ENCODE measurements around the gene POLR3H.

Gene POLR3H

DNA sequence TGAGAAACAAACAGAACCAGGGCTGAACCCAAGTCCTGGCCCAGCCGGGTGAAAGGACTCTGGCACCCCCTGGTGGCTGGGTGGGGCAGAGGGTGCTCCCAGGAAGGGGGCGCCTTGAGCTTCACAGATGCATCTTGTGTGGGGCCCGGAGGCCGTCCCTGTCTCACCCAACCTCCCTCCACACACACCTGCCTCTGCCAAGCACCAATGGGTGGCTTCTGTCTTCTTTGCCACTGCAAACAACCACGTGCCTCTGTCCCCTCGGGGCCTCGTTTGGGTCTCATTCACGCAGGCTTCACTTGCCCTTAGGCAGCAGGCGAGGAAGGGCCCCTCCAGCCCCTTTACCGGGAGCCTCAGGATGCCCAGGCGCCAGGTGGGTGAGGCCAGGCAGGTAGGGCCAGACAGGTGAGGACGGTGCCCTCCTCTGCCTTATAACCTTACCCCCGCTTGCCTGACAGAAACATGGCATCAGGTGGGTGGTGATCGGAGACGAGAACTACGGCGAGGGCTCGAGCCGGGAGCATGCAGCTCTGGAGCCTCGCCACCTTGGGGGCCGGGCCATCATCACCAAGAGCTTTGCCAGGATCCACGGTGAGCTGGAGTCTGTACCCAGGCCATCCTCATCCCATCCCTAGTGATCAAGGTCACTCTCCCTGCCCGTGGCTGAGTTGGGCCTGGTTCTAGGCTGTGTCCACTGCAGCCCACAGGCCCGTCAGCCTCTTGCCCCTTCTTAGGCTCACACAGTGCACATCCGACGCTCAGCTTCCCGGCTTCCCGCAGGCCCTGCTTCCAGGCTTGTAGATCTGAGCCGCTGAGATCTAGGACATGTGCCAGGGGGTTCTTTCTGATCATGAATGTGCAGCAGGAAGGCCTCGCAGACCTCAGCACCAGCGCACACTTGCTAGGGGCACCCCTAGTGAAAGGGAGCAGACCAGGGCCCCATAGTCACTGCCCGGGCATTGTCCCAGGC, 17.2 kb downstream of the POLR3H start:
- H3K36me3 Mint-ChIP-seq (ENCODE audit: low read depth), result peaks cover 19% of the 10 kb centered on the region
- no peak overlapping the region for H3K4me3 Mint-ChIP-seq
- no peaks in the 10 kb centered on the region for H3K9me3 Mint-ChIP-seq
- peaks cover 10% of the 10 kb centered on the region for H3K4me1 Mint-ChIP-seq
- peak overlapping the region; percentile 95 for H3K27ac Mint-ChIP-seq
- DNase-seq, result peak; percentile 55
- TF ChIP-seq, protein P1, sequence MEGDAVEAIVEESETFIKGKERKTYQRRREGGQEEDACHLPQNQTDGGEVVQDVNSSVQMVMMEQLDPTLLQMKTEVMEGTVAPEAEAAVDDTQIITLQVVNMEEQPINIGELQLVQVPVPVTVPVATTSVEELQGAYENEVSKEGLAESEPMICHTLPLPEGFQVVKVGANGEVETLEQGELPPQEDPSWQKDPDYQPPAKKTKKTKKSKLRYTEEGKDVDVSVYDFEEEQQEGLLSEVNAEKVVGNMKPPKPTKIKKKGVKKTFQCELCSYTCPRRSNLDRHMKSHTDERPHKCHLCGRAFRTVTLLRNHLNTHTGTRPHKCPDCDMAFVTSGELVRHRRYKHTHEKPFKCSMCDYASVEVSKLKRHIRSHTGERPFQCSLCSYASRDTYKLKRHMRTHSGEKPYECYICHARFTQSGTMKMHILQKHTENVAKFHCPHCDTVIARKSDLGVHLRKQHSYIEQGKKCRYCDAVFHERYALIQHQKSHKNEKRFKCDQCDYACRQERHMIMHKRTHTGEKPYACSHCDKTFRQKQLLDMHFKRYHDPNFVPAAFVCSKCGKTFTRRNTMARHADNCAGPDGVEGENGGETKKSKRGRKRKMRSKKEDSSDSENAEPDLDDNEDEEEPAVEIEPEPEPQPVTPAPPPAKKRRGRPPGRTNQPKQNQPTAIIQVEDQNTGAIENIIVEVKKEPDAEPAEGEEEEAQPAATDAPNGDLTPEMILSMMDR (IDR thresholded peaks at IDR 0.05), result peak; percentile 67
- H3K27me3 Mint-ChIP-seq (ENCODE audit: low read depth, poor library complexity), result no peaks in the 10 kb centered on the region

DNA sequence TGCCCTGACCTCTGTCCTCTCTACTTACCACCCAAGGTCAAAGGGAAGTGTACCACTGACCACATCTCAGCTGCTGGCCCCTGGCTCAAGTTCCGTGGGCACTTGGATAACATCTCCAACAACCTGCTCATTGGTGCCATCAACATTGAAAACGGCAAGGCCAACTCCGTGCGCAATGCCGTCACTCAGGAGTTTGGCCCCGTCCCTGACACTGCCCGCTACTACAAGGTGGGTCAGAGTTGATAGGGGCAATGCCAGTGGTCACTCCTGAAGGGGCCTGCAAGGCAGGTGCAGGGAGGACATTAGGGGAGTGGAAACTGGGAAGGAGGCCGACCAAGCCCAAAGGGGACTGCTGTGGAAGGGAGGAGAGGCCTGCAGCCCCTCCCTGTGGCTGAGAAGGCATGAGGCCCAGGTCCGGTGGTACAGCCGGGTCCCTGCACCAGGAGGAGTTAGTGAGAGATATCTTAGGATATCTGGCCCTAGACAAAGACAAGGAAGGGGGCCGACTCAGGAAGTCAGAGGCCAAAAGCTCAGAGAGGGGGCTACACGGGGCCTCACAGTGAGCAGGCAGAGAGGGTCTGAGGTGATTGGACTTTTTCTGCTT, 17.9 kb downstream of the POLR3H start:
- no peak for DNase-seq
- H3K4me1 Mint-ChIP-seq, result peaks cover 10% of the 10 kb centered on the region
- no peaks in the 10 kb centered on the region for H3K9me3 Mint-ChIP-seq
- H3K4me3 Mint-ChIP-seq, result no peak overlapping the region
- TF ChIP-seq, protein P1 (IDR thresholded peaks at IDR 0.05), result no peak
- H3K36me3 Mint-ChIP-seq (ENCODE audit: low read depth), result peaks cover 19% of the 10 kb centered on the region
- no peaks in the 10 kb centered on the region for H3K27me3 Mint-ChIP-seq (ENCODE audit: low read depth, poor library complexity)
- H3K27ac Mint-ChIP-seq, result peak overlapping the region; percentile 91

DNA sequence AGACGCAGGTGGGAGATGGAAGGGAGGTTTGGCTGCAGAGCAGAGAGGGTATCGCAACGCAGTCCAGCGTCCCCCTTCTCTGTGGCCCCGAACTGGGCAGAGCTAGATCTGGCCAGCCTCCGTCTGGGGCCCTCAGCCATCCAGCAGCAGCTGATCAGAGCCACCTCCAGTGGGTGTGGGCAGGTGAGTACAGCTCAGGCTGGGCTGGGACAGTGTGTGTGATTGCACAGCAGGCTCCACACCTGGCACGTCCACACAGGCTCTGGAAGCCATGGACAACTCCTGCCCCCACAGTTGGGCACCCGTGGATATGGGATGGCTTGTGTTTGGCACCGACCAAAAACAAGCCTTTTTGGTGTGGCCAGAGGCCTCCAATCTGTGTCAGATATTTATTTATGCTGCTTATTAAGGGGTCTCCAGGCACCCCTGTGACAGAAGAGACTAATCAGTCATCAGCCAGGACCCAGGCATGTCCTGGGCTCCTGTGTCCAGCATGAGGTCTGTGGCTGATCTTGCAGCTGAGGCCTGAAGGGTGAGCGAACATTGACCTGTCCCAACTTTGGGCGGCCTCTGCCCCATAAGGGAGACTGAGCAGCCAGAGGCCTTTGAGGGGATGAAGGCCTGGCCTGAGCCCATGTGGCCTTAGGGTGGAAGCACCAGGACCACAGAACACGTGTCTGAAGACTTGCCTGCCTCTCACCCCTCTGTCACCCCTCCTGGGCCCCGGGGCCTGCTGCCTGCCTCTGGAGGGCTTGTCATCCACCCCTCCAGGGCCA, 18.6 kb downstream of the POLR3H start:
- Mint-ChIP-seq H3K36me3 (ENCODE audit: low read depth) (peaks cover 17% of the 10 kb centered on the region), H3K4me3 (no peak overlapping the region)

DNA sequence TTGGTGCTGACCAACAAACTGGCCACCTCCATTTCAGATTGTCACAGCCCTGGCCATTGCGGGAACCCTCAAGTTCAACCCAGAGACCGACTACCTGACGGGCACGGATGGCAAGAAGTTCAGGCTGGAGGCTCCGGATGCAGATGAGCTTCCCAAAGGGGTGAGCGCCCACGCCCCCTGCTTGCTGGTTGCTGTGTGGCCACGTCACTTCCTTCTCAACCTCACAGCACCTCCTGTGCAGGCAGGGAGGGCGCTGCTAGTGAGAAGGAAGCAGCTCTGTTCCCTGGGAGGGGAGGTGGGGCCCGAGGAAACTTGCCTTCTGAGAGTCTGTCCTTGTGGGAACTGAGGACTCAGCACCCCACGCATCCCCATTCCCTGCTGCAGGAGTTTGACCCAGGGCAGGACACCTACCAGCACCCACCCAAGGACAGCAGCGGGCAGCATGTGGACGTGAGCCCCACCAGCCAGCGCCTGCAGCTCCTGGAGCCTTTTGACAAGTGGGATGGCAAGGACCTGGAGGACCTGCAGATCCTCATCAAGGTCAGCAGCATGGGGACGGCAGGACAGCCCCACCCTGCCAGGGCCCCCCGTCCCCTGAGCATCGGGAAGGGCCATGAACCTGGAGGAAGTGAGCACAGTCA, 19.3 kb downstream of the POLR3H start:
- Mint-ChIP-seq H3K27ac (peak overlapping the region; percentile 80), H3K4me1 (no peaks in the 10 kb centered on the region), H3K4me3 (no peak overlapping the region), H3K27me3 (ENCODE audit: low read depth, poor library complexity) (no peaks in the 10 kb centered on the region), H3K36me3 (ENCODE audit: low read depth) (peaks cover 11% of the 10 kb centered on the region), H3K9me3 (no peaks in the 10 kb centered on the region)
- DNase-seq, result no peak
- TF ChIP-seq, protein P1 (IDR thresholded peaks at IDR 0.05), result no peak

More for the DNA sequence above, 18.6 kb downstream of the POLR3H start:
- Mint-ChIP-seq H3K9me3 (no peaks in the 10 kb centered on the region), H3K27me3 (ENCODE audit: low read depth, poor library complexity) (no peaks in the 10 kb centered on the region), H3K4me1 (peaks cover 5% of the 10 kb centered on the region), H3K27ac (peak overlapping the region; percentile 91)
- DNase-seq, result no peak
- TF ChIP-seq, protein P1 (IDR thresholded peaks at IDR 0.05), result no peak

DNA sequence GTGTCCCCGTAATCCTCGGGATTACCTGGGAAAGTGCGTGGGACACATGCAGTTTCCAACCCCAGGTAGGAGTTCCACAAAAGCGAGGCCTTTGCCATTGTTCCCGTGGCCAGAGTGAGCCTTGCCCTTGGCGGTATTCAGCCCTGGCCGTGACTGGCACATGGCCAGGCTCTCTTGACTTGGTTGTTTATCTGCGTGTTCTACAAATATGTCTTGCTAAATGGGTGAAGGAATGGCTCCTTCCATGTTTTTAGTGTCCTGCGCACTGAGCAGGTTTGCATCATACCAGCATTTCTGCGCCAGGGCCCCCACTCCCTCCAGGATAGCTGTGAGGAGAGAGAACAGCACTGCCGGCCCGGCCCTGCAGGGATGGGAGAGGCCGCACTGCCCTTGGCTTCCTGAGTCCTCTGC, 20.0 kb downstream of the POLR3H start:
- no peak for DNase-seq
- no peaks in the 10 kb centered on the region for H3K9me3 Mint-ChIP-seq
- no peaks in the 10 kb centered on the region for H3K4me1 Mint-ChIP-seq
- TF ChIP-seq, protein P1 (IDR thresholded peaks at IDR 0.05), result no peak
- peaks cover 9% of the 10 kb centered on the region for H3K36me3 Mint-ChIP-seq (ENCODE audit: low read depth)
- no peaks in the 10 kb centered on the region for H3K27me3 Mint-ChIP-seq (ENCODE audit: low read depth, poor library complexity)
- H3K27ac Mint-ChIP-seq, result peak overlapping the region; percentile 80
- H3K4me3 Mint-ChIP-seq, result no peak overlapping the region

Data from nephron progenitor cell (in vitro differentiated cells).